ENCODE results near the gene TGM1. TPM values are rescaled to one million over a fixed set of nuclear protein-coding genes. Genes with fewer than 3 reads are reported as not detected.
A peak's percentile ranks its signal among the peaks of the same experiment; 100 is the strongest.

Gene TGM1
- 13.2 TPM for total RNA-seq

DNA sequence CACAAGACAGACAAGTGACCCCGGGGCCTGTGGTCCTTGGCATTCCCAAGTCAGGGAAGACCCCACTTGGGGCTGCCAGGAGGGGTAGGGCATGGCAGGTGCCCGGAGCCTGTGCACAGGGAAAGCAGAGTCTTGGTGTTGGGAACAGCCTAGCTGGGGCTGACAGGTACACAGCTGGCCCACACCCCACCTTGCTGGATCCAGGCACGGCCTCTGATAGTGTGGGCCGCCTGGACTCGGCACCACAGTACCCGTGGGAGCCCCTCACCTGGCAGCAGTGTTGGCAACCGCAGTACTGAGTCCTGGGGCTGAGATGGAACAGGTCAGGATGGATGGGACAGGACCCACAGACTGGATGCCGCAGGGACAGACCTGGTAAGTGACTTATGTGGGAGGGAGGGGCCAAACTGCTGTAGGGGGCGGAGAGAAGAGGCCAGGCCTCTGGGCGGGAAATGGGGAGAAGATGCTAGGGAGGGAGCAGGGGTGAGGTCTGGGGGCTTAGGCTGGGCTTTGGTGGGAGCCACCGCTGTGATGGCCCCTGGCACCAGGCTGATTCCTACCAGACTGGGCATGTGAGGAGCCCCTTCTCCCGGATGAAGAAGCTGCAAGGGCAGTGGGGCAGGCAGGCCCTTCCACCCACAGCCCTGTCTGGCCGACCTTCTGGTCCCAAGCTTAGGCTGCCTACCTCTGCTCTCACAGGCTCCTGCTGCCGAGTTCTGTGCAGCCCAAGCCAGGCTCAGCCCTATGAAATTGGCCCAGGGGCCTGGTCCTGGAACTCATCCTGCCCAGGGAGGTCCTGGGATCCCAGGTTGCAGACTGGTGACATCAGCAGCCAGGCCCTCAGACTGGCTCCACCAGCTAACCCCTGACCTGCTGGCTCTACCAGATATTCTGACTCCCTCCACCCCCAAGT lies at the start of gene TGM1:
TSS of gene TGM1 (minus strand) at position 357 of the 913 bp plus-strand sequence. CDS start 825 bp downstream, outside the sequence.
- intact Hi-C loops (cut with DNase I): no loop called here
- DNase-seq (ENCODE audit: low spot score) (no peak), ATAC-seq (no peak)

GRCh38 chr14:24311837-24312615 lies 49.0 kb upstream of the TGM1 start:
- peak; percentile 3 for ATAC-seq
- DNase-seq (ENCODE audit: low spot score): no peak
- intact Hi-C loops (cut with DNase I): no loop called here

- intact Hi-C loops (cut with DNase I): no loop called here
- peak; percentile 80 for DNase-seq (ENCODE audit: low spot score)
- ATAC-seq: peak; percentile 67
These were observed 47.9 kb upstream of the TGM1 start, which contains the start of gene LTB4R for GRCh38 chr14:24310646-24311604. Gene LTB4R, plus strand, starts transcription at chr14:24311502. Its CDS starts 4,150 bp downstream, at chr14:24315652.

DNA sequence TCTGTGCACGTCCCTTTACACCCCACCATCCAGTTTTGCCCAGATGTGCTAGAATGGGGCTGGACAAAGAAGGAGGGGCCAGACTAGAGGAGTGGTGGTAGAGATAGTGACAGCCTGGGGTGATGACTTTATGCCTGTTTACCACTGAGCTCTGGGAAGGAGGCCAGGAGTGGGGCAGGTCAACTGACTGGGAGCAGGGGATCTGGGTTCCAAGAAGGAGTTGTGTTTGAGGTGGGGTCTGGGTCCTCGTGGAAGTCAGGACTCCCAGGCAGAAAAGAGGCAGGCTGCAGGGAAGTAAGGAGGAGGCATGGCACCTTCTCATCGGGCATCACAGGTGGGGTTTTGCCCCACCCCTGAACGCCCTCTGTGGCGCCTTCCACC lies 47.3 kb upstream of the TGM1 start:
- intact Hi-C loops (cut with DNase I): no loop called here
- ATAC-seq (no peak), DNase-seq (ENCODE audit: low spot score) (no peak)

DNA sequence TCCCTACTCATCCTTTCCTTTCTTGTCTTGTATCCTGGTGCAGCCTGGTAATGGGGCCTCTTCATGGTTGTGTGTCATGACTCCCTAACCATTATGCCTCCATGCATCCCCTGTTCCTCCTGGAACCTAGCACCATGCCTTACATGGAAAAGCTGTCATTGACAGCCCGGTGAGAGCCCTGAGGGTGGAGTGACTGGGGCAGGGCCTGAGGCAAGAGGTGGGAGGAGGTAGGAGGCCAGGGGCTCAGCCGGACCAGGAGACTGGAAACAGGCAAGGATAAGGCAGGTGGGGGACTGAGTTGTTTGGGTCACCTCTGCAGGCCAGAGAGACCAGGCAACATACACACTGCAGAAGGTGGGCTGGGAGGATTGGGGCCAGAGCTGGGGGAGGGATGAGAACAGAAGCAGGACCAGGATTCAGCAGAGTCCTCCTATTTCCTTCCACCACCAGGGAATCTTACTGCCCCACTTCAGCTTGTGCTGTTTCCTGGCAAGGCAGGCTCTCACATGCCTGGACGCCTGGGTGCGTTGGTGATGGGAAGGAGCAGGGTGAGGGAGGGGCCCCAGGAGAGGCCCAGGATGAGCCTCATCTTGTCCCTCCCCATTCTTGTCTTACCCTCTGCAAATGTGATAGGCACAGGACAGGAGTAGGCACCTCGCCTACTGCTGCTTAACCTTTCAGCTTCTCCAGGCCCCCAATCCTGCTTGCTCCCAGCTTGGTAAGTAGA lies 46.7 kb upstream of the TGM1 start, which contains the start of gene LTB4R2:
TSS of gene LTB4R2 (plus strand) at position 603 of the 727 bp plus-strand sequence. CDS start 525 bp downstream, outside the sequence.
- no peak for ATAC-seq
- intact Hi-C loops (cut with DNase I): no loop called here
- no peak for DNase-seq (ENCODE audit: low spot score)

- intact Hi-C loops (cut with DNase I): no loop called here
- ATAC-seq (no peak), DNase-seq (ENCODE audit: low spot score) (no peak)
These were observed 45.6 kb upstream of the TGM1 start for GRCh38 chr14:24308342-24309124.

GRCh38 chr14:24307575-24308341 lies 44.8 kb upstream of the TGM1 start, which contains the start of gene CIDEB:
Gene CIDEB, minus strand, starts transcription at chr14:24307977. Its CDS starts 119 bp downstream, at chr14:24307858.
- intact Hi-C loops (cut with DNase I): no loop called here
- ATAC-seq (peak; percentile 51), DNase-seq (ENCODE audit: low spot score) (peak; percentile 75)

DNA sequence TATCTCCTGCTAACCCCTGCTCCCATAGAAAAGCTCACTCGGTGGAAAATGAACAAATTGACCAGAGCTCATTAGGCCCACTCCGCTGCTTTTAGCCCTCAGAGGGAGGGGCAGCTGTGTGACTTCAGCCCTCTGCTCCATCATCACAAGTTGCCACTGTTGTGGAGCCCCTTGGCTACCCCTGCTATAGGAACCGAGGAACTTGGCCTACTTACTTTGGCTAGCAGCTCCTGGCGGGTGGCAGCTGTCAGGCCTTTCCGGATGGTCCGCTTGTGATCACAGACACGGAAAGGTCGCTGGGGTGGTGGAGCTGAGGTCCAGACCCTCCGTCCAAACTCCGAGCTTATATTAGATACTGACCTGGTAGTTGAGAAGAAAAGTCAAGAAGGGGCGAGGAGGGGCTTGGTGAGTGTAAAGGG lies 44.2 kb upstream of the TGM1 start:
- DNase-seq (ENCODE audit: low spot score): no peak
- no peak for ATAC-seq
- intact Hi-C loops (cut with DNase I): no loop called here

DNA sequence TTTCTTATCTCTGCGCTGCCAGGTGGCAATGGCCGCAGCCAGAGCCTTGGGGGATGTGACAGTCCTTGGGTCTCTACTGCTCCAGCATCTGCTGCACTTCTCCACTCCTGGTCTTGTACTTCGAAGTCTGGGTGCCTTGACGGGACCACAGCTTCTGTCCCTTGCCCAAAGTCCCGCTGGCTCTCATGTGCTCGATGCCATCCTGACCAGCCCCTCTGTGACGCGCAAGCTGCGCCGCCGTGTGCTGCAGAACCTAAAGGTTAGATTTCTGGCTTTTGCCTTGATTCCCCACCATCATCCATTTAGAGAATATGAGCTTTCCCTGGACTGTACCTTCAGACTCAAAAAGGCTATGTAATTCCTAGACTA lies 41.0 kb upstream of the TGM1 start:
- ATAC-seq (no peak), DNase-seq (ENCODE audit: low spot score) (no peak)
- intact Hi-C loops (cut with DNase I): no loop called here

DNA sequence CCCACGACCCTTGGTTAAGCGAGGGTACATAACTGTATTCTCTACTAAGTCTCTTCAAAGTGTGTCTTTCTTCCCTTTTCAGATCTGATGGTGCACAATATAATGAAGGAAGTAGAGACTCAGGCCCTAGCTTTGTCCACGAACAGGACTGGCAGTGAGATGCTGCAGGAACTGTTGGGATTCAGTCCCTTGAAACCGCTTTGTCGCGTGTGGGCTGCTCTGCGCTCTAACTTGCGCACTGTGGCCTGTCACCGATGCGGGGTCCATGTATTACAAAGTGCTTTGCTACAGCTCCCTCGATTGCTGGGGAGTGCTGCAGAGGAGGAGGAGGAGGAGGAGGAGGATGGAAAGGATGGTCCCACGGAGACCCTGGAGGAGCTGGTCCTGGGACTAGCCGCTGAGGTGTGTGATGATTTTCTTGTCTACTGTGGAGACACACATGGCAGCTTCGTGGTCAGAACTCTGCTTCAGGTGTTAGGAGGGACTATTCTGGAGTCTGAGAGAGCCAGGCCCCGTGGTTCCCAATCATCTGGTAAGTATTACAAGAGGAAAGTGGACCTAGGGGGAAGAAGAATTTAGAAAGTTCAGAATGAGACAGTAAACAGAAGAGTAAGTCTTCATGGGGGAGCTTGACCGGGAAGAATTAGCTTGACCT lies 37.5 kb upstream of the TGM1 start:
- intact Hi-C loops (cut with DNase I): no loop called here
- ATAC-seq (no peak), DNase-seq (ENCODE audit: low spot score) (no peak)

DNA sequence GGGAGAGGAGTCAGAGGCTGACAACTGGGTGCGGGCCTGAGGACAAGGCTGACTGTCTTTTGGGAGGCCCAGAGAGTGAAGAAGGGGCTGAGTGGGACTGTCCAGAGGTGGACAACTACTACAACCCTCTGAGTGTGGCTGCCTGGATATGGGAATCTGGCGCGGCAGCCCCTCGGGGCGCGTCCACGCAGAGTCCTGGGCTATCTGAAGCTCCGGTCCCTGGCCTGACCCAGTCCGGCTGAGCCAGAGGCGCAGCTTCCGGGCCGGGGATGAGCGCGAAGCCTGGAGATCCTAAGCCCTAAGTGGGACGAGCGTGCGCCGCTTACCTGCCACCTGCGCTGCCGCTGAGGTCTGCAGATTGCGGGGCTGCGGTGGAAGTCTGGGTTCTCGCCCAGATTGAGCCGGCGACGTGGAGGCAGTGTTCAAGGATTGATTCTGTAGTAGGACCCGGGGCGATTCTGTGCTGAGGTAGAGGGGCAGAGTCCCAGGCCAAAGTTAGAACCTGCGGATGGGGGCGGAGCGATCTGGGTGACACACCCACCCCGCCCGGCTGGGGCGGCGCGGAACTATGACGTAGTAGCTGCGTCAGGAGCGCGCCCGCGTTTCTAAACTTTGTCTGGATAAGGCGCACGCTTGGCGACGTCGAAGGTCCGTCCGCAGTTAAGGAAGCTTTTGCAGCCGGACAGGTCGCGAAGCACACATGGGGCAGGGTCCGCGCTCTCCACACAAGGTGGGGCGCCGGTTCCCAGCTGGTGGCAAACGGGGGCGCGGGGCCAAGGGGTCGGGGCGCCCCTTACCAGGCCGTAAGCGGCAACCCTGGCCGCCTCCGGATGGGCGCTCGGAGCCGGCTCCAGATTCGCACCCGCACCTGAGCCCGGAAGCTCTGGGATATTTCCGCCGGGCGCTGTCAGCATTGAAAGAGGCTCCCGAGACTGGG lies 36.5 kb upstream of the TGM1 start, which contains the start of the genes DHRS1 and NOP9:
TSS of gene DHRS1 (minus strand) at position 526 of the 937 bp plus-strand sequence. CDS start 674 bp downstream, outside the sequence.
TSS of gene NOP9 (plus strand) at position 596 of the 937 bp plus-strand sequence. CDS start at position 701, 105 bp downstream.
- ATAC-seq (peak; percentile 96), DNase-seq (ENCODE audit: low spot score) (peak; percentile 96)
- intact Hi-C loops (cut with DNase I): loop anchor here (5.0 kb wide), 1 partner anchor 57 kb away; the partner anchor contains the start of gene TINF2

- ATAC-seq (peak; percentile 16), DNase-seq (ENCODE audit: low spot score) (no peak)
- intact Hi-C loops (cut with DNase I): loop anchor here (5.0 kb wide), 1 partner anchor 57 kb away; the partner anchor contains the start of gene TINF2
These were observed 35.9 kb upstream of the TGM1 start for GRCh38 chr14:24298892-24299254.

DNA sequence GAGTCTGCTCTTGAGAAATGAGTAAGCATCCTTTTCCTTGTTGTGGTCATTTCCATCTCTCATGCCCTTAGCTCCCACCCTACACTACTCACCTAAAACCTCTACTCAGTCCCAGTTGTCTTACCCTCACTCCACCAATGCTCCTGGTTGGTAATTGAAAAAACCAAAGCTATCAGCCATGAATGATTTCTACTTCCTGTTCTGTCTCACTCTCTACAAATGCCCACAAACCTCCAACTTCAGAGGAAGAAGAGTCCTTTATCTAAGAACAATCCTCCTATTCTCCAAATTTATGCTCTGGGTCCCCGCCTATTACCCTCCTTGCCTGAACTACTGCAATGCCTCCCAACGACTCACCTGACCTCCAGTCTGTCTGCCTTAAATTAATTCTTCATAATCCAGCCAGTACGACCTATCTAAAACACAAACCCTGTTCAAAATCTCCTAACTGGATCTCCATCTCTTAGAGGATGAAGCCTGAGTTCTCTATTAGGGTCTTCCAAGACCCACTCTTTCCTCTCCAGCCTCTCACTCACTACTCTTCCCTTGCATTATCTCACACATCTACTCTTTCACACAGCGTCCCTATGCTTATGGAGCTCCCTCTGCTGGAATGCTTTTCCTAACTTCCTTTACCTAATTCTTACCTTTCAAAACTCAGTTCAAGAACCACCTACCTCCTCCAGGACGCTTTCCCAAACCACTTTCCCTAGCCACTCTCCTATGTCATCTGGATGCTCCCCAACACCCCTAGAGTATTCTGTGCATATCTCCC lies 34.4 kb upstream of the TGM1 start:
- DNase-seq (ENCODE audit: low spot score) (no peak), ATAC-seq (no peak)
- intact Hi-C loops (cut with DNase I): loop anchor here (5.0 kb wide), 1 partner anchor 55 kb away; the partner anchor contains the start of gene TINF2
